HEK293 (cell line): ENCODE results near the gene TSHZ2.
"Not testable (repeated sequence)": the region's sequence is repeated elsewhere in the genome, so short reads cannot be mapped to it uniquely, and the experiment has no call there.

Experiments
- FEZF1 ChIP-seq: fragments of 450-650 bp; formaldehyde crosslinking; IDR thresholded peaks from 2 replicates; pipeline ENCODE4 v1.5.1; 2016; ENCODE audit warnings: missing biosample characterization, missing genetic modification characterization
- GLI2 ChIP-seq: fragments of 450-650 bp; formaldehyde crosslinking; IDR thresholded peaks from 2 replicates; pipeline ENCODE4; 2017; ENCODE audit warnings: missing biosample characterization, missing genetic modification characterization, low read depth, borderline replicate concordance
- KLF16 ChIP-seq: fragments of 450-650 bp; formaldehyde crosslinking; IDR thresholded peaks from 2 replicates; pipeline ENCODE4 v1.5.1; 2017; ENCODE audit warnings: missing biosample characterization, missing genetic modification characterization
- SALL2 ChIP-seq: fragments of 450-650 bp; formaldehyde crosslinking; IDR thresholded peaks from 2 replicates; pipeline ENCODE4 v1.5.0; 2017; ENCODE audit warnings: missing biosample characterization, mild to moderate bottlenecking, missing genetic modification characterization, borderline replicate concordance
- ZFP69B ChIP-seq: fragments of 450-650 bp; formaldehyde crosslinking; IDR thresholded peaks from 2 replicates; pipeline ENCODE4 v1.5.1; 2016; ENCODE audit warnings: missing biosample characterization, missing genetic modification characterization
- ZNF510 ChIP-seq: fragments of 450-650 bp; formaldehyde crosslinking; IDR thresholded peaks from 2 replicates; pipeline ENCODE4 v1.5.1; 2018; ENCODE audit warnings: mild to moderate bottlenecking, missing genetic modification characterization, missing biosample characterization; ENCODE audit not compliant: insufficient replicate concordance
- ZNF747 ChIP-seq: fragments of 450-650 bp; formaldehyde crosslinking; IDR thresholded peaks from 2 replicates; pipeline ENCODE4 v1.5.1; 2016; ENCODE audit warnings: missing biosample characterization, missing genetic modification characterization
- TF ChIP-seq, protein P1 (sequence below): fragments of 450-650 bp; formaldehyde crosslinking; IDR thresholded peaks from 2 replicates; pipeline ENCODE4 v1.5.1; 2016; ENCODE audit warnings: missing biosample characterization, missing genetic modification characterization, low read depth

DNA sequence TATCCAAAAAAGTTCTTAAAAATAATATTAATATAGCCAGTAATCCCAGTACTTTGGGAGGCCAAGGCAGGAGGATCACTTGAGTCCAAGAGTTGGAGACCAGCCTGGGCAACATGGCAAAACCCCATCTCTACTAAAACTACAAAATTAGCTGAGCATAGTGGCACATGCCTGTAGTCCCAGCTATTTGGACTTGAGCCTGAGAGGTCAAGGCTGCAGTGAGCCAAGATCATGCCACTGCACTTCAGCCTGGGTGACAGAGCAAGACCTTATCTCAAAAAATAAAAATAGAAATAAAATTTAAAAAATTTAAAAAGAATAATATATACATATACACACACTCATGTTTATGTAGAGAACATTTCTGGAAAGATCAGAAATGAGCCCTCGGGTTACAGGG lies 441.7 kb downstream of the TSHZ2 start:
- not testable (repeated sequence) for TF ChIP-seq ZFP69B; KLF16 (tag by site-specific recombination); ZNF510 (tag by site-specific recombination); FEZF1; SALL2 (tag by site-specific recombination); GLI2 (tag by site-specific recombination); ZNF747 (tag by site-specific recombination)
- TF ChIP-seq, protein P1, sequence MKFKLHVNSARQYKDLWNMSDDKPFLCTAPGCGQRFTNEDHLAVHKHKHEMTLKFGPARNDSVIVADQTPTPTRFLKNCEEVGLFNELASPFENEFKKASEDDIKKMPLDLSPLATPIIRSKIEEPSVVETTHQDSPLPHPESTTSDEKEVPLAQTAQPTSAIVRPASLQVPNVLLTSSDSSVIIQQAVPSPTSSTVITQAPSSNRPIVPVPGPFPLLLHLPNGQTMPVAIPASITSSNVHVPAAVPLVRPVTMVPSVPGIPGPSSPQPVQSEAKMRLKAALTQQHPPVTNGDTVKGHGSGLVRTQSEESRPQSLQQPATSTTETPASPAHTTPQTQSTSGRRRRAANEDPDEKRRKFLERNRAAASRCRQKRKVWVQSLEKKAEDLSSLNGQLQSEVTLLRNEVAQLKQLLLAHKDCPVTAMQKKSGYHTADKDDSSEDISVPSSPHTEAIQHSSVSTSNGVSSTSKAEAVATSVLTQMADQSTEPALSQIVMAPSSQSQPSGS (tag by site-specific recombination): not testable (repeated sequence)
